HG02943 (cell line): Measurements from ENCODE around the gene ROR2.
"Not testable (repeated sequence)": the region's sequence is repeated elsewhere in the genome, so short reads cannot be mapped to it uniquely, and the experiment has no call there.

Experiments used
- ATAC-seq: cut with Tn5 transposase; IDR thresholded peaks from one replicate; pipeline ENCODE4 v1.9.1; 2021; ENCODE audit warnings: mild to moderate bottlenecking, low read depth, moderate library complexity; ENCODE audit not compliant: unreplicated experiment

The ROR2 gene

GRCh38 chr9:91558395-91558794 lies 391.6 kb downstream of the ROR2 start:
- ATAC-seq: no peak

GRCh38 chr9:91557327-91557726 lies 392.7 kb downstream of the ROR2 start:
- ATAC-seq: no peak

- ATAC-seq: no peak
Measured at GRCh38 chr9:91555132-91555531, 394.9 kb downstream of the ROR2 start.

GRCh38 chr9:91549177-91549576 lies 400.9 kb downstream of the ROR2 start:
- no peak for ATAC-seq

GRCh38 chr9:91547081-91547480 lies 402.9 kb downstream of the ROR2 start:
- no peak for ATAC-seq

GRCh38 chr9:91546574-91546973 lies 403.5 kb downstream of the ROR2 start:
- ATAC-seq: no peak

GRCh38 chr9:91541734-91542133 lies 408.3 kb downstream of the ROR2 start:
- ATAC-seq: no peak

GRCh38 chr9:91540506-91540905 lies 409.5 kb downstream of the ROR2 start:
- not testable (repeated sequence) for ATAC-seq

GRCh38 chr9:91536211-91536691 lies 413.8 kb downstream of the ROR2 start:
- no peak for ATAC-seq

- no peak for ATAC-seq
Measured at GRCh38 chr9:91534374-91534773, 415.7 kb downstream of the ROR2 start.

- ATAC-seq: no peak
Measured at GRCh38 chr9:91533382-91533781, 416.6 kb downstream of the ROR2 start.

- ATAC-seq: no peak
Measured at GRCh38 chr9:91532325-91532724, 417.7 kb downstream of the ROR2 start.

- no peak for ATAC-seq
Measured at GRCh38 chr9:91530829-91531228, 419.2 kb downstream of the ROR2 start.

GRCh38 chr9:91522481-91522880 lies 427.5 kb downstream of the ROR2 start:
- no peak for ATAC-seq

GRCh38 chr9:91519520-91520277 lies 430.3 kb downstream of the ROR2 start:
- ATAC-seq: no peak

GRCh38 chr9:91518462-91518861 lies 431.6 kb downstream of the ROR2 start:
- ATAC-seq: no peak

GRCh38 chr9:91517801-91518200 lies 432.2 kb downstream of the ROR2 start:
- ATAC-seq: no peak

GRCh38 chr9:91517332-91517731 lies 432.7 kb downstream of the ROR2 start:
- not testable (repeated sequence) for ATAC-seq

- no peak for ATAC-seq
Measured at GRCh38 chr9:91516777-91517176, 433.3 kb downstream of the ROR2 start.

GRCh38 chr9:91516081-91516480 lies 433.9 kb downstream of the ROR2 start:
- ATAC-seq: no peak

GRCh38 chr9:91515074-91515687 lies 434.8 kb downstream of the ROR2 start:
- ATAC-seq: no peak
